ENCODE data around the gene ZNF223. TPM values are rescaled to one million over a fixed set of nuclear protein-coding genes. Genes with fewer than 3 reads are reported as not detected.
A peak's percentile ranks its signal among the peaks of the same experiment; 100 is the strongest.

The ZNF223 gene
- total and polyA plus RNA-seq, 9 of the 15 experiments (the other 6 are each of a cell fraction or from before 2014, with no cell fraction given) = 0.21 to 1.8 (median 0.71) TPM

DNA sequence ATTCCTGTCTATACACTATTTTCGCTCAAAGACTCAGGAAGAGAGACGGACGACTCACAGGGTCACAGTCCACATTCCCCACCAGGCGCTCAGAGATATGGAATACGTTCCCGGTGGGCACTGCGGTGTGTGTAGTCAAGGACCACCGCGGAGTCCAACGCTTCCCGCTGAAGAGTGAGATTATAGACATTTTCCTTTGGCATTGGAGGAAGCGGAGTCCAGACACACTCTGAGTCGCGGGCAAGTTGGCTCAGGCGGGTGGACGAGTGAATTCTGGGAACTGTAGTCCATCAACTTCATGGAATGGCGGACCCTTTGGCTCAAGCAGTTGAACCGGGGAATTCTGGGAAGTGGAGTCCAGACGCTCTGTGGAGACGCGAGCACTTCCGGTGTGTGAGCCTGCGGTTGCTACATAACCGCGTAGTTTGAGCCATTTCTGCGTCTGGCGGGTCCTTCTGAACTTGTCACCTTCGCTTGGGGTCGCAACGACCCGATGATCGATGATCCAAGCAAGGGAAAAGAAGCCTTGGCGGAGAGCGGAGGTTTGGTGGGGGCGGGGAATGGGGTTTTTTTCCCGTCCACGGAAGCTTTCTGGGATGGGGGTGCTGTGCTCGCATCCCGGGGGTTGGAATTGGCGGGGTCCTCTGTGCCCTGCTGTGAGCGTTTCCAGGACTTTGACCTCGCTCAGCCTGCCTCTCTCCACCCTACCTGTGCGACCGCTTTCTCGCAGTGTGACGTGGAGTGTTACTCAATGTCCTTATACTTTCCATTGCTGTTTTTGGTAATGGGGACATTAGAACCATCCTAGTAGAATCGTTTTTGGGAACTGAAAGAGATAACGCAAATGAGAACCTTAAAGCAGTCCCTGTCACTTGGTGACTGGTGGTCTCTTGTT, 49.0 kb upstream of the ZNF223 start, which contains the start of gene ZNF230 (continued):
- 0 out of 2 replicates have a peak, but pooled peaks have one; percentile 40 for TF ChIP-seq SMAD3 (CRISPR knock-in tag; conservative IDR thresholded peaks at IDR 0.05)
- no peak for TF ChIP-seq FOXJ3 (CRISPR knock-in tag; IDR thresholded peaks at IDR 0.05)
- peak; percentile 58 for TF ChIP-seq ASH1L (IDR thresholded peaks at IDR 0.05; ENCODE audit: borderline replicate concordance, low read depth, partially characterized antibody)
- TF ChIP-seq, protein P1, sequence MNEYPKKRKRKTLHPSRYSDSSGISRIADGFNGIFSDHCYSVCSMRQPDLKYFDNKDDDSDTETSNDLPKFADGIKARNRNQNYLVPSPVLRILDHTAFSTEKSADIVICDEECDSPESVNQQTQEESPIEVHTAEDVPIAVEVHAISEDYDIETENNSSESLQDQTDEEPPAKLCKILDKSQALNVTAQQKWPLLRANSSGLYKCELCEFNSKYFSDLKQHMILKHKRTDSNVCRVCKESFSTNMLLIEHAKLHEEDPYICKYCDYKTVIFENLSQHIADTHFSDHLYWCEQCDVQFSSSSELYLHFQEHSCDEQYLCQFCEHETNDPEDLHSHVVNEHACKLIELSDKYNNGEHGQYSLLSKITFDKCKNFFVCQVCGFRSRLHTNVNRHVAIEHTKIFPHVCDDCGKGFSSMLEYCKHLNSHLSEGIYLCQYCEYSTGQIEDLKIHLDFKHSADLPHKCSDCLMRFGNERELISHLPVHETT (CRISPR knock-in tag; conservative IDR thresholded peaks at IDR 0.05 in 1 of 2, IDR thresholded peaks at IDR 0.05 in 1 of 2) = no peak
- TF ChIP-seq, protein P2, sequence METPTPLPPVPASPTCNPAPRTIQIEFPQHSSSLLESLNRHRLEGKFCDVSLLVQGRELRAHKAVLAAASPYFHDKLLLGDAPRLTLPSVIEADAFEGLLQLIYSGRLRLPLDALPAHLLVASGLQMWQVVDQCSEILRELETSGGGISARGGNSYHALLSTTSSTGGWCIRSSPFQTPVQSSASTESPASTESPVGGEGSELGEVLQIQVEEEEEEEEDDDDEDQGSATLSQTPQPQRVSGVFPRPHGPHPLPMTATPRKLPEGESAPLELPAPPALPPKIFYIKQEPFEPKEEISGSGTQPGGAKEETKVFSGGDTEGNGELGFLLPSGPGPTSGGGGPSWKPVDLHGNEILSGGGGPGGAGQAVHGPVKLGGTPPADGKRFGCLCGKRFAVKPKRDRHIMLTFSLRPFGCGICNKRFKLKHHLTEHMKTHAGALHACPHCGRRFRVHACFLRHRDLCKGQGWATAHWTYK (CRISPR knock-in tag; IDR thresholded peaks at IDR 0.05) = no peak
- no peak for TF ChIP-seq SIN3A (IDR thresholded peaks at IDR 0.05; ENCODE audit: borderline replicate concordance in 2 of 2, control insufficient read depth in 1 of 2, low read depth in 2 of 2, low read length in 2 of 2)
- TF ChIP-seq CBX3 (IDR thresholded peaks at IDR 0.05; ENCODE audit: borderline replicate concordance in 1 of 2, low read length in 2 of 2) = no peak
- TF ChIP-seq TAF7 (tag; IDR thresholded peaks at IDR 0.05) = no peak
- no peak for TF ChIP-seq ZNF174 (CRISPR knock-in tag; IDR thresholded peaks at IDR 0.05)
- peak; percentile 93 for TF ChIP-seq GABPB1 (CRISPR knock-in tag; IDR thresholded peaks at IDR 0.05)
- no peak for TF ChIP-seq RNF2 (IDR thresholded peaks at IDR 0.05)
- TF ChIP-seq ZNF274 (IDR thresholded peaks at IDR 0.05; ENCODE audit: borderline replicate concordance, low read depth, low read length) = no peak
- TF ChIP-seq EP300 (IDR thresholded peaks at IDR 0.05; ENCODE audit: low read length) = 0 out of 2 replicates have a peak, but pooled peaks have one; percentile 32
- TF ChIP-seq ELF2 (CRISPR knock-in tag; IDR thresholded peaks at IDR 0.05) = peak; percentile 82
- no peak for TF ChIP-seq NONO (IDR thresholded peaks at IDR 0.05; ENCODE audit: low read depth in 2 of 2, low read length in 1 of 2)
- TF ChIP-seq, protein P3, sequence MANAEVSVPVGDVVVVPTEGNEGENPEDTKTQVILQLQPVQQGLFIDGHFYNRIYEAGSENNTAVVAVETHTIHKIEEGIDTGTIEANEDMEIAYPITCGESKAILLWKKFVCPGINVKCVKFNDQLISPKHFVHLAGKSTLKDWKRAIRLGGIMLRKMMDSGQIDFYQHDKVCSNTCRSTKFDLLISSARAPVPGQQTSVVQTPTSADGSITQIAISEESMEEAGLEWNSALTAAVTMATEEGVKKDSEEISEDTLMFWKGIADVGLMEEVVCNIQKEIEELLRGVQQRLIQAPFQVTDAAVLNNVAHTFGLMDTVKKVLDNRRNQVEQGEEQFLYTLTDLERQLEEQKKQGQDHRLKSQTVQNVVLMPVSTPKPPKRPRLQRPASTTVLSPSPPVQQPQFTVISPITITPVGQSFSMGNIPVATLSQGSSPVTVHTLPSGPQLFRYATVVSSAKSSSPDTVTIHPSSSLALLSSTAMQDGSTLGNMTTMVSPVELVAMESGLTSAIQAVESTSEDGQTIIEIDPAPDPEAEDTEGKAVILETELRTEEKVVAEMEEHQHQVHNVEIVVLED (CRISPR knock-in tag; IDR thresholded peaks at IDR 0.05) = no peak
- no peak for TF ChIP-seq ZKSCAN1 (IDR thresholded peaks at IDR 0.05; ENCODE audit: low read depth, low read length)
- TF ChIP-seq ZFP1 (CRISPR knock-in tag; IDR thresholded peaks at IDR 0.05) = no peak
- TF ChIP-seq ZFP36 (IDR thresholded peaks at IDR 0.05; ENCODE audit: low read depth, low read length, partially characterized antibody) = no peak
